GM18507 (cell line): Measurements from ENCODE around the gene NANP.
"Not testable (repeated sequence)": the region's sequence is repeated elsewhere in the genome, so short reads cannot be mapped to it uniquely, and the experiment has no call there.

Experiments
- DNase-seq: peaks from one replicate; pipeline ENCODE4 v3.0.0; 2011; ENCODE audit warnings: low read depth; ENCODE audit not compliant: insufficient read length; ENCODE audit errors: extremely low spot score
- FAIRE-seq: peaks from 2 replicates; lab custom pipeline; 2011; peaks lifted over from hg19 to GRCh38; lab: Jason Lieb, UNC

Gene NANP

GRCh38 chr20:25623736-25624499 lies at the start of gene NANP:
TSS of gene NANP (minus strand) at chr20:25624014. CDS start at chr20:25623948, 66 bp downstream.
- FAIRE-seq = peak; percentile 86
- peak; percentile 96 for DNase-seq

- no peak for DNase-seq
- FAIRE-seq = no peak
Measured at GRCh38 chr20:25672659-25673235, 48.9 kb upstream of the NANP start.

GRCh38 chr20:25669826-25670422 lies 46.1 kb upstream of the NANP start:
- FAIRE-seq (no peak), DNase-seq (no peak)

GRCh38 chr20:25668446-25668845 lies 44.6 kb upstream of the NANP start:
- FAIRE-seq = no peak
- DNase-seq = no peak

GRCh38 chr20:25659999-25660398 lies 36.2 kb upstream of the NANP start:
- DNase-seq = no peak
- FAIRE-seq = no peak

GRCh38 chr20:25654487-25654886 lies 30.7 kb upstream of the NANP start:
- no peak for FAIRE-seq

GRCh38 chr20:25652866-25653265 lies 29.1 kb upstream of the NANP start:
- FAIRE-seq, DNase-seq: not testable (repeated sequence)

More at GRCh38 chr20:25654487-25654886, 30.7 kb upstream of the NANP start:
- no peak for DNase-seq

- DNase-seq (no peak), FAIRE-seq (no peak)
Measured at GRCh38 chr20:25644814-25645213, 21.0 kb upstream of the NANP start.

- no peak for DNase-seq
- no peak for FAIRE-seq
Measured at GRCh38 chr20:25643716-25644115, 19.9 kb upstream of the NANP start.

- FAIRE-seq = no peak
- no peak for DNase-seq
Measured at GRCh38 chr20:25637247-25637646, 13.4 kb upstream of the NANP start.

GRCh38 chr20:25632940-25633790 lies 9.4 kb upstream of the NANP start:
- DNase-seq = no peak
- FAIRE-seq = no peak

GRCh38 chr20:25630615-25631014 lies 6.8 kb upstream of the NANP start:
- not testable (repeated sequence) for DNase-seq, FAIRE-seq

- FAIRE-seq (no peak), DNase-seq (no peak)
Measured at GRCh38 chr20:25629816-25630499, 6.1 kb upstream of the NANP start.

GRCh38 chr20:25626779-25627178 lies 3.0 kb upstream of the NANP start:
- FAIRE-seq = no peak
- DNase-seq = no peak

GRCh38 chr20:25624500-25624939 lies 706 bp upstream of the NANP start:
- no peak for DNase-seq
- FAIRE-seq = no peak

GRCh38 chr20:25623225-25623735 lies 534 bp downstream of the NANP start:
- FAIRE-seq = no peak
- DNase-seq = no peak

- DNase-seq = no peak
Measured at GRCh38 chr20:25622450-25623224, 1.2 kb downstream of the NANP start.

GRCh38 chr20:25622049-25622448 lies 1.8 kb downstream of the NANP start:
- FAIRE-seq (no peak), DNase-seq (no peak)

More at GRCh38 chr20:25622450-25623224, 1.2 kb downstream of the NANP start:
- no peak for FAIRE-seq
